ENCODE data around the gene PDE6C. TPM values are rescaled to one million over a fixed set of nuclear protein-coding genes. Genes with fewer than 3 reads are reported as not detected.

Gene PDE6C
- polyA plus RNA-seq, 3 donors = 0.33 to 1.7 (median 1.7) TPM

DNA sequence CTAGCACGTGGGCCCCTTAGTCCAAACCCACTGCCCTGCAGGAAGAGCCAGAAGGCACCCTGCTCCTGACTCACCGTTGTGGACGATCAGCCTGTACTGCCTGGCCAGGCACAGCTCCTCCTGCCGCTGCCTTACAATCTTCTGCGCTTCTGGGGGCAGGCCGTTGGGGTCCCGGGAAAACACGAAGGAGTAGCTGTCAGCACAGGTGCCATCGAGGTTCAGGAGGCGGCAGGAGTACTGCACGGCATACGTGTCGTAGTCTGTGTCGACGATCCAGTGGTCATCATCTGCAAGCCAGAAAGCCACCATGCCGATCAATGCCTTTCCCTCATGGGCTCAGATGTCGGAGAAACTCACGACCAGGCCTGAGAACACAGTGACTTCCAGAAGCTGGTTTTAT, 18.6 kb upstream of the PDE6C start:
- DNase-seq = no peak

- DNase-seq = no peak
These were observed 17.8 kb upstream of the PDE6C start for GRCh38 chr10:93594518-93594917.

- no peak for DNase-seq
These were observed 16.8 kb upstream of the PDE6C start for GRCh38 chr10:93595378-93596161.

- no peak for DNase-seq
These were observed 15.8 kb upstream of the PDE6C start for GRCh38 chr10:93596539-93596938.

GRCh38 chr10:93597075-93597599, 15.2 kb upstream of the PDE6C start:
- DNase-seq = no peak

- no peak for DNase-seq
These were observed 14.2 kb upstream of the PDE6C start for GRCh38 chr10:93598157-93598556.

- no peak for DNase-seq
These were observed 13.0 kb upstream of the PDE6C start for GRCh38 chr10:93599335-93599734.

DNA sequence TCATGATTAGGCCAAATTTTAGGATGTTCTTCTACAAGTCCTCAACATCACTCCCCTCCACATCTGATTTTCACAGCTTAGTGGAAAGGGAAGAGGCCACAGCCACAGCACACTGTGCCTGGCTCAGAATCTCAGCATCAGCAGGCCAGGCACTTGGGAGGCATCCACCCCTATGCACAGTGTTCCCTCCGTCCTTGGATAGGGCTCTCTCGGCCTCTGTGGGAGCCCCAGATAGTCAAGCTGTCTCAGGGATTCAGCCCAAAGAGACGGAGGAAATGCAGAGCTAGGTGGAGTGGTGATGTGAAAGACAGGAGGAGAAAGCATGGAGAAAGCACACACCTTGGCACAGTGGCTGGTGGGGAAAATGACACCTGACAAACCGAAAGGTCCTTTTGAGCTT, 12.6 kb upstream of the PDE6C start:
- DNase-seq = no peak

DNA sequence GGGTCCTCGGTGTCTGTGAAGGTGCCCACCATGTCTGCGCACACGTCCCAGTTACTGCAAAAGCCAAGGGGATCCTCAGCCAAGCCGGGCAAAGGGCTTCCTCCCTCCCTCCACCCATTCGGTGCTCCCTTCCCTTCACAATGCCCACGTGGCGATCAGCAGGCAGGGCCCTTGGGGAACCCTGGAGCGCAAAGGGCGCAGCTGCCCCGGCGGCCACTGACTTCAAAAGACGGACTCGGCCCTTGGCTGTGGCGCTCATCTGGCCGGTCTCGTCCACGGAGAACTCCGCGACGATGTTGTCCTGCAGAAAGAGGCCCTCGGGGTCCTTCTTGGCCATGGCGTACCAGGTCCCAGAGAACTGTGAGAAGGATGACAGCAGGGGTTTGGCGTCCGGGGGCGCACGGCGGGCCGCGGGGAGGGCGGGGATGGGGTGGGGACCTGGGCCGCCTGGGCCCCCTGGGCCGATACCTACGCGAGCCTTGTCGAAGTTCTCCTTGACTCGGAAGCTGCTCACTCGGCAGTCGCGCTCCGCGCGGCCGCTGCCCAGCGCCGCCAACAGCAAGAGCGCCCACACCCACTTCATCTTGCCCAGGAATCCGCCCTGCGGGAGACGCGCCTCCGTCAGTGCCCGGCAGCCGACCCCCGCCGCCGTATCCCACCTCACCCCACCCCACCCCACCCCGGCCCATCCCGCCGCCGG, 11.7 kb upstream of the PDE6C start:
- DNase-seq = peak; percentile 56

DNA sequence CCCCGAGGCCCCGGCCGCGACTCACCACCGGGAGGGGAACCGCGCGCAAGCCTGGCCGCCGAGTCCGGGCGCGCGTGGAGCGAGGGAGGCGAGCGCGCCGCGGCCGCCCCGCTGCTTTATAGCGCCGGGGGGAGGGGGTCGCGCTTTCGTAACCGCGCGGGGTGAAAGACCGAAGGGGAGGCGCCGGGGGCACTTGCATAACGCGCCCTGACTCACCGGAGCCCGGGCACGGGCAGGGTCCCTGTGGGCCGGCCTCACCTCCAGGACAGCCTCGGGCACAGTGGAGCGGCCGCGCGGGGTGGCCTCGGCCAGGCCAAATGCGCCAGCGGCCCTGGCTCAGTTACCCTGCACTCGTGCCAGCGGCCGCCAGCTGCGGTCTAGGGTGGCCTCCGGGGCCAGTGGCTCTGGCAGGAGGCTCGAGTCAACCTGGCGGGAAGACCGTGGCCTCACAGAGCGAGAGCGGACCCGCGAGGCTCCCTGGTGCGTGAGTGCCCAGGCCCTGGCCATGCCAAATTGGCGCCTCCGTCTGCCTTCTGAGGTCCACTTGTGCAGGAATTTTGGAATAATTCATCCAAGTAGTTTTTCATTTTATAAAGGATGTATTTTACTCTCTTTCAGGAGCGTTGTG, 11.1 kb upstream of the PDE6C start, which contains the start of gene RBP4:
TSS of gene RBP4 (minus strand) at position 90 of the 628 bp plus-strand sequence. CDS start 207 bp downstream, outside the sequence.
- peak; percentile 10 for DNase-seq

DNA sequence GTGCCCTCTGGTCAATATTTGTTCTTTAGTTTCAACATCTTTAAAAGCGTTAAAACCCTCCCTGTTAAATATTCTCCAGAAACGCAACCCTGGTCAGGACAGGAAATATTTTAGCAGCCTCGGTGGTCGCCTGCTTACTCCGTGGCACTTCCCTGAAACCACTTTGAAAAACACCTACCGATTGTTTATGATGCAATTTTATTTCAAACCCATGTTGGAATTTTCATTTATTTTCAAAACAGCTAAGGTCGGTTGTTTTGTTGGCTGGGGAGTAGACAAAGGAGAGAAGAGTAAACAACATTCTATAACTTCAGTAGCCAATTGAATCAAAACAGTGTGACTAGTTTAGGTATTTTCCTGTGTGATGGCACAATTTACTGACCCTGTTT, 10.6 kb upstream of the PDE6C start:
- DNase-seq = no peak

DNA sequence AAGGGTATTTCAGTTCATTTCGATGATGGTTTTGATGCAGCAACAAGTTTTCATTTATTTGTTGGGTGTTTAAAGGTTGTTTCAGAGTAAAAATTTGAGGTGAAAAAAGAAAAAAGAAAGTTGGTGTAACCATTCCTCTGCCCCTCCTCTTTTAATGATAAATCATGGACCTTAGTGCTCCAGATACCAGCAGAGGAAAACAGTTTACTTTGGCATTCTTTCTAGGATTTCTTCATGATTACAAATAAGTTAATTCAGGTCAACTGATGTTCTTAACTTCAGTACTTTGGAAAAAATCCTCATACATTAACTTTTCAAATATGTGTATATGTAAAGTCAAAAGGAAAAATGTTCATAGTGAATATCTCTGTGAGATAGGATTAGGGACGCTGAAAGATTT, 9.3 kb upstream of the PDE6C start:
- DNase-seq = no peak

DNA sequence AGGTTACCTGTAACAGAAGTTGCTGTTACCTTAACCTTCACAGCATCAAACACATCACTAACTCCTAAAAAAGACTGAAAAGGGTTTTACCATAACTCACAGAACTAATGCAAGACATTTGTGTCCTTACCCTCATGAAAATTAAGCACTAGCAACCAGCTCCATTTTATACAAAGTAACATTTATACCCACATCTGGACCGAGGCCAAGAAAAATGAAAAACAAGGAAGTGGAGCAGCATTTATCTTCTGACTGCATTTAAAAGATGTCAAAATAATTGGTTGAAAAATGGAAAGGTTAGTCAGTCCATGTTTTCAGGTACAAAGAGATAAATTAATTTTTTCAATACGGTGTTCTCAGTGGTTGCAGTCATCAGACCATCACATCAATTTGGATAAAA, 8.2 kb upstream of the PDE6C start:
- DNase-seq = no peak

- no peak for DNase-seq
These were observed 3.9 kb upstream of the PDE6C start for GRCh38 chr10:93608421-93608820.

DNA sequence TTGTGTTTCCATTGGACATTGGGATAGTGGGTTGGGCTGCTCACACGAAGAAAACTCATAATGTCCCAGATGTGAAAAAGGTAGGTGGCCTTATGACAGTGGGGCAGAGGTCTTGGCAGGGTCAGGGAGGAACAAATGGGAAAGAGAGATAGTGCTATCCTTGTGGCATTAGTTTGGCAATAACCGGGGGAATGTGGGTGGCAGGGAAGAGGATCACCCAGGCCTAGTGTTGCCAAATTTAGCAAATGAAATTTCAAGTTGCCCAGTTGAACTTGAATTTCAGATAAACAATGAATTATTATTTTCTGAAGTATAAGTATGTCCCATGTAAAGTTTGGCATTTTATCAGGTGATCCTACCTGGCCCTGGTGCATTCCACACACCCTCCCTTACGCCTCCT, 789 bp downstream of the PDE6C start:
- DNase-seq = no peak

- DNase-seq = no peak
These were observed 1.9 kb downstream of the PDE6C start for GRCh38 chr10:93614101-93614825.

- no peak for DNase-seq
These were observed 3.4 kb downstream of the PDE6C start for GRCh38 chr10:93615576-93616235.

DNA sequence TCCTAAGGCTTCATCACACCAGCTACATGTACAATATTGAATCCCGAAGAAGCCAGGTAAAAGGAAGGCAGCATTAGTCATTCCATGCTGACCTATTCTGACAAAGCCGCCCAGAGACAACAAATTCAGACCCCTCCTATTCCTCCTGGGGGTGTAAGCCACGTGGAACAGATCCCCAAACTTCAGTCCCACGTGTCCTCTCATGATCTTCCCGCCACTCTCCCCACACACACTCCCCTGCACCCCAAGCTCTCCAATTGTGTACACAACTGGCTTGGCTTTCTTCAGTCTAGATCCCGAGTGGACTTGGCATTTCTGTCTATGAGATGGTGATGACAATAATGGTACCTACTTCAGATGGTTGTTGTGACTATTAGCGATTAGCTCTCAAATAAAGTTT, 8.6 kb downstream of the PDE6C start:
- DNase-seq = no peak

DNA sequence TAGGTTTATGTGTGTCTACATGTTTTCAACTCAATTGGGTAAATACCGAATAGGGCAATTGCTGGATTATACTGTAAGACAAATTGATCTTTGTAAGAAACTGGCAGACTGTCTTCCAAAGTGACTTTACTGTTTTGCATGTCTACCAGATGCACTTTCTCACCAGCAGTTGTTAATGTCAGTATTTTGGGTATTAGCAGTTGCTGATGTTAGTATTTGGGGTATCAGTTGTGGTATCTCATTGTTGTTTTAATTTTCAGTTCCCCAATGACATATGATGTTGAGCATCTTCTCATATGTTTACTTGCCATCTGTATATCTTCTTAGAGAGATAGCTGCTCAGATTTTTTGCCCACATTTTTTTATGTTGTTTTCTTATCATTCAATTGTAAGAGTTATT, 10.6 kb downstream of the PDE6C start:
- no peak for DNase-seq

- no peak for DNase-seq
These were observed 16.5 kb downstream of the PDE6C start for GRCh38 chr10:93628858-93629257.

DNA sequence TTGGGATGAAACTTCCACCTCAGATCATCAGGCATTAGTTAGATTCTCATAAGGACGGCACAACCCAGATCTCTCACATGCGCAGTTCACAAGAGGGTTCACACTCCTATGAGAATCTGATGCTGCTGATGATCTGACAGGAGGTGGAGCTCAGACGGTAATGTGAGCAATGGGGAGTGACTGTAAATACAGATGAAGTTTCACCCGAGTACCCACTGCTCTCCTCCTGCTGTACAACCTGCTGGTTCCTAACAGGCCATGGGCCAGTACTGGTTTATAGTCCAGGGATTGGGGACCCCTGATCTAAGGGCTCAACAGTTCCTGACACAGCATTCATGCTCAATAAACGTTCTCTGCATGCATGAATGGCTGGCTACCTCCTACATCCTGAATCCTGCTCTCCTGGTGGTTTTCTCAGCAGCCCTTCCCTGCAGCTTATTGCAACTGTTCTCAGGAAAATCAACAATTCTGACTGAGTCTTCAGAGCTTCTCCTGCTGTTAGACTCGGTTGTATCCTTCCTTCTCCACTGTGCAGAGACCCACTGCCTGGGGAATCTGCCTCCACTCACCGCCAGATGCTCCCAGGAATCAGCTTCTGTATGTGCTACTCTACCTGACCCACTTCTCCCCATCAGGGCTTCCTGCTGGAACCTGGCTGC, 17.4 kb downstream of the PDE6C start:
- peak; percentile 23 for DNase-seq
